Endodermal cell (in vitro differentiated cells): ENCODE results near the gene RALGPS1. TPM values are rescaled to one million over a fixed set of nuclear protein-coding genes. Genes with fewer than 3 reads are reported as not detected.

ENCODE experiments used
- DNase-seq: peaks from one replicate; pipeline ENCODE4 v3.0.0-alpha.2; 2017
- H3K27ac ChIP-seq: 2 replicates; pipeline ENCODE4 v1.5.1; 2013; ENCODE audit warnings: mild to moderate bottlenecking, low read depth, low read length, moderate library complexity
- H3K27me3 ChIP-seq: 2 replicates; pipeline ENCODE4 v1.6.1; 2013; ENCODE audit warnings: mild to moderate bottlenecking, low read length, moderate library complexity; ENCODE audit not compliant: insufficient read depth, control insufficient read depth, poor library complexity, severe bottlenecking
- H3K36me3 ChIP-seq: 2 replicates; pipeline ENCODE4 v1.7.0; 2013; ENCODE audit warnings: mild to moderate bottlenecking, low read length, moderate library complexity; ENCODE audit not compliant: control insufficient read depth, insufficient read depth
- H3K4me1 ChIP-seq: one replicate; pipeline ENCODE4 v1.7.0; 2013; ENCODE audit warnings: low read length; ENCODE audit not compliant: control insufficient read depth, insufficient read depth
- H3K4me3 ChIP-seq: 2 replicates; pipeline ENCODE4 v1.5.1; 2013; ENCODE audit warnings: mild to moderate bottlenecking, low read length, moderate library complexity
- H3K9ac ChIP-seq: 2 replicates; pipeline ENCODE4 v1.6.1; 2013; ENCODE audit warnings: mild to moderate bottlenecking, low read length, moderate library complexity; ENCODE audit not compliant: poor library complexity, severe bottlenecking; ENCODE audit errors: extremely low read depth
- H3K9me3 ChIP-seq: 2 replicates; pipeline ENCODE4 v1.6.1; 2013; ENCODE audit warnings: mild to moderate bottlenecking, low read length, moderate library complexity; ENCODE audit not compliant: control insufficient read depth
- H3K27ac Mint-ChIP-seq: 2 replicates; pipeline ENCODE4 v1.8.0; 2020; ENCODE audit warnings: mixed read lengths
- H3K27me3 Mint-ChIP-seq: 2 replicates; pipeline ENCODE4 v1.8.0; 2021; ENCODE audit warnings: mild to moderate bottlenecking, mixed read lengths; ENCODE audit not compliant: insufficient read depth
- H3K36me3 Mint-ChIP-seq: 2 replicates; pipeline ENCODE4 v1.8.0; 2020; ENCODE audit warnings: low read depth, mixed read lengths
- H3K4me1 Mint-ChIP-seq: 2 replicates; pipeline ENCODE4 v1.8.0; 2020; ENCODE audit warnings: mixed read lengths
- H3K4me3 Mint-ChIP-seq: 2 replicates; pipeline ENCODE4 v1.8.0; 2020; ENCODE audit warnings: mild to moderate bottlenecking, moderate library complexity, mixed read lengths
- H3K9me3 Mint-ChIP-seq: 2 replicates; pipeline ENCODE4 v1.8.0; 2020; ENCODE audit warnings: mild to moderate bottlenecking, mixed read lengths
- CTCF ChIP-seq: fragments of 200-600 bp; sonication (generic); conservative IDR thresholded peaks from 2 replicates; pipeline ENCODE4 v1.5.0; 2021; ENCODE audit warnings: antibody characterized with exemption, mild to moderate bottlenecking
- WGBS, 2 experiments: methylation state at CpG; one replicate each; pipeline versions ENCODE4 v1.1.5 to v1.1.7; 2013; ENCODE audit warnings: missing lambda C conversion rate in 2 of 2, mixed read lengths in 1 of 2; ENCODE audit not compliant: insufficient coverage in 1 of 2, insufficient read length in 1 of 2; 5-methylcytosine and 5-hydroxymethylcytosine counted together
- total RNA-seq, 2 donors: library from RNA; stranded (reverse); fragmentation: NEBNext Ultra II Directional in 1 of 2; extraction: Animal tissue kit (Norgen Biotek cat#: 25700) in 1 of 2; gene quantifications; 2 replicates in 1 of 2; 3 replicates in 1 of 2; pipeline ENCODE4 v1.2.1, GENCODE V29; 2021

RALGPS1 gene
- total RNA-seq, 2 donors from 2014 or later: 23.3 to 25.0 TPM

GRCh38 chr9:127129073-127129717 is 214.6 kb downstream of the RALGPS1 start:
- Histone ChIP-seq H3K27me3 (no peaks in the 10 kb centered on the region), H3K9me3 (no peaks in the 10 kb centered on the region), H3K27ac (no peak overlapping the region), H3K4me3 (peak overlapping the region; percentile 13), H3K4me1 (peaks cover 46% of the 10 kb centered on the region), H3K9ac (no peak overlapping the region), H3K36me3 (no peaks in the 10 kb centered on the region)
- no peak for TF ChIP-seq CTCF
- Mint-ChIP-seq H3K27ac (no peak overlapping the region), H3K4me3 (peak overlapping the region; percentile 8), H3K9me3 (no peaks in the 10 kb centered on the region), H3K27me3 (peaks cover 7% of the 10 kb centered on the region), H3K4me1 (peaks cover 59% of the 10 kb centered on the region), H3K36me3 (no peaks in the 10 kb centered on the region)
- 61 to 80% methylated on average over 3 to 5 of the region's 5 CpGs for whole genome bisulfite sequencing, 2 experiments
- peak; percentile 67 for DNase-seq

GRCh38 chr9:127129718-127130085 is 215.1 kb downstream of the RALGPS1 start:
- Histone ChIP-seq H3K9me3 (no peaks in the 10 kb centered on the region), H3K4me3 (no peak overlapping the region), H3K27me3 (no peaks in the 10 kb centered on the region), H3K4me1 (peaks cover 48% of the 10 kb centered on the region), H3K9ac (no peak overlapping the region), H3K36me3 (no peaks in the 10 kb centered on the region), H3K27ac (no peak overlapping the region)
- no peak for DNase-seq
- Mint-ChIP-seq H3K9me3 (no peaks in the 10 kb centered on the region), H3K27me3 (peaks cover 7% of the 10 kb centered on the region), H3K4me1 (peaks cover 64% of the 10 kb centered on the region), H3K4me3 (peak overlapping the region; percentile 8), H3K36me3 (no peaks in the 10 kb centered on the region), H3K27ac (peak overlapping the region; percentile 80)
- 86 to 91% methylated on average over 2 to 3 of the region's 3 CpGs for WGBS, 2 experiments
- no peak for TF ChIP-seq CTCF

- Histone ChIP-seq H3K36me3 (no peaks in the 10 kb centered on the region), H3K4me3 (no peak overlapping the region), H3K4me1 (peaks cover 48% of the 10 kb centered on the region), H3K9ac (no peak overlapping the region), H3K9me3 (no peaks in the 10 kb centered on the region), H3K27me3 (no peaks in the 10 kb centered on the region), H3K27ac (no peak overlapping the region)
- no peak for TF ChIP-seq CTCF
- WGBS, 2 experiments: 89 to 95% methylated on average over 2 of the region's 2 CpGs
- no peaks in the 10 kb centered on the region for H3K9me3 Mint-ChIP-seq
- H3K4me1 Mint-ChIP-seq: peaks cover 67% of the 10 kb centered on the region
- H3K27me3 Mint-ChIP-seq: peaks cover 3% of the 10 kb centered on the region
- no peak overlapping the region for H3K4me3 Mint-ChIP-seq
- no peak for DNase-seq
- no peaks in the 10 kb centered on the region for H3K36me3 Mint-ChIP-seq
- no peak overlapping the region for H3K27ac Mint-ChIP-seq
Observed at GRCh38 chr9:127130235-127130634, 215.7 kb downstream of the RALGPS1 start.
